ENCODE data around the gene ADIPOR1.

DNA sequence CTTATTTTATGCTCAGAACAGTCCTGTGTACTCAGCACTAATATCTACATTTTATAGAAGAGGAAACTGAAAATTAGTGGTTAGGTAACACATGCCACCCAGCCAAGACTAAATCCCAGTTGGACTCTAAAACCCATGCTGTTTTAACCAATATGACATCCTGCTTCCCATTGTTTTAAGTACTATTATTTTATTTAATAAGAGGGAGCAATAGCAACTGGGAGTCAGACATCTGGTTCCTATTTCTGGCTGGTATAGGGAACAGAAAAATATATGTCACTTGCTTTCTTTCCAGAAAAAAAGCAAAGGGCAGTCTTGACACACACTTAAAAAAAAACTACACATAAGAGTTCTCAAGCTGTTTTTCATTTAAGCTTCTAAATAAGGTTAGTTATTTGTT, 43.0 kb downstream of the ADIPOR1 start:
- no peak for TF ChIP-seq POLR2A (IDR thresholded peaks at IDR 0.05)
- TF ChIP-seq, protein P1, sequence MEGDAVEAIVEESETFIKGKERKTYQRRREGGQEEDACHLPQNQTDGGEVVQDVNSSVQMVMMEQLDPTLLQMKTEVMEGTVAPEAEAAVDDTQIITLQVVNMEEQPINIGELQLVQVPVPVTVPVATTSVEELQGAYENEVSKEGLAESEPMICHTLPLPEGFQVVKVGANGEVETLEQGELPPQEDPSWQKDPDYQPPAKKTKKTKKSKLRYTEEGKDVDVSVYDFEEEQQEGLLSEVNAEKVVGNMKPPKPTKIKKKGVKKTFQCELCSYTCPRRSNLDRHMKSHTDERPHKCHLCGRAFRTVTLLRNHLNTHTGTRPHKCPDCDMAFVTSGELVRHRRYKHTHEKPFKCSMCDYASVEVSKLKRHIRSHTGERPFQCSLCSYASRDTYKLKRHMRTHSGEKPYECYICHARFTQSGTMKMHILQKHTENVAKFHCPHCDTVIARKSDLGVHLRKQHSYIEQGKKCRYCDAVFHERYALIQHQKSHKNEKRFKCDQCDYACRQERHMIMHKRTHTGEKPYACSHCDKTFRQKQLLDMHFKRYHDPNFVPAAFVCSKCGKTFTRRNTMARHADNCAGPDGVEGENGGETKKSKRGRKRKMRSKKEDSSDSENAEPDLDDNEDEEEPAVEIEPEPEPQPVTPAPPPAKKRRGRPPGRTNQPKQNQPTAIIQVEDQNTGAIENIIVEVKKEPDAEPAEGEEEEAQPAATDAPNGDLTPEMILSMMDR (IDR thresholded peaks at IDR 0.05), result no peak

All from Peyer's patch (tissue), 4 donors.